Coronary artery (tissue), 2 donors: Measurements from ENCODE around the gene HOXD12.

ENCODE experiments used
- DNase-seq: peaks from one replicate; pipeline ENCODE4 v3.0.0-alpha.2; 2017; ENCODE audit warnings: low spot score
- H3K27ac ChIP-seq, 2 donors: fragments of 200-600 bp; sonication (generic); one replicate each; pipeline ENCODE4 v1.5.1; 2016 to 2019
- H3K4me3 ChIP-seq: fragments of 200-600 bp; sonication (generic); 2 replicates; pipeline ENCODE4 v1.5.1; 2016; ENCODE audit warnings: mild to moderate bottlenecking, moderate library complexity
- CTCF ChIP-seq: fragments of 200-600 bp; sonication (generic); IDR thresholded peaks from one replicate; pipeline ENCODE4 v1.5.1; 2019; ENCODE audit warnings: antibody characterized with exemption

Gene HOXD12

DNA sequence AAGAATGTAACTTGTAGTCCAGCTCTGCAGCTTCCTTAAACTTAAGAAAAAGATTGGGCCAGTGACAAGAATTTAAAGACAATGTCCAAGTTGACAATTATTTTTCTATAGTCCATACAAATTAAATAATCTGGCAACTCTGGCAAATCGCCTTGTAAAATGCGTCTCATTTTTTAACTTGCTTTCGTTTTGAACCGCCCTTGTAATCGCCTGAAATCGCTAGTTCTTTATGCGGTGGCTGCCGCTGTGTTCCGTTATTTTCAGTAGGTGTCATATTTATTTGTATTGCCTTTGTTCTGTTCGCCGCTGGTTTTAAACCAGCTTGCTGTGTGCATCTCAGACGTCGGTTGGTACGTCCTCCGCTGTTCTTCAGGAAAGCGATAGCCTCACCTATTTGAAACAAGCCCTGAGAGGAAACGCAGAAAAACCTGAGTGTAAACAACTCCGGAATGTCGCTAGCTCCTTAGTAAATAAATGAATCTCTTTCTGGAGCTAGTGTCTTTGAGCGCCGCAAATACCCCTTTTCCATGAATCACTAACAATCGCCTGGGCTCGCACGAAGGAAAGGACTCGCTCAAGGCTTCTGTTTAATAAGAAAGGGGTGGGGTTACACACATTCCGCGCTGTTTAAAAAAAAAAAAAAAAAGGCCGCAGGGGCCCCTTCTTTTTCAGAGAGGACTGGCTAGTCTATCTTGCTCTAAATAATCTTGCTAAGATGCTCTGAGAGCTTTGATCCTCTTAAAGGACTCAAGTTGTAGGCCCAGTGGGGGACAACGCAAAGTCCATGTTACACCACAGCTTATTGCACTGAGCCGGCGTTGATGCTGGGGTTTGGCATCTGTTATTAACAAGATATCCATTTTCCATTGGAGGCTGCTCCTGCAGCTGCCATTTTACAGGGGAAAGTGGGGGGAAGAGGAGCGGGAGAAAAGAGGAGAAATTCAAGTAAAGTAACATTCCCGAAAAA is 32.9 kb downstream of the HOXD12 start:
- no peak for DNase-seq
- TF ChIP-seq CTCF: no peak
- H3K4me3 ChIP-seq: peak overlapping the region; percentile 48
- no peak overlapping the region for H3K27ac ChIP-seq

DNA sequence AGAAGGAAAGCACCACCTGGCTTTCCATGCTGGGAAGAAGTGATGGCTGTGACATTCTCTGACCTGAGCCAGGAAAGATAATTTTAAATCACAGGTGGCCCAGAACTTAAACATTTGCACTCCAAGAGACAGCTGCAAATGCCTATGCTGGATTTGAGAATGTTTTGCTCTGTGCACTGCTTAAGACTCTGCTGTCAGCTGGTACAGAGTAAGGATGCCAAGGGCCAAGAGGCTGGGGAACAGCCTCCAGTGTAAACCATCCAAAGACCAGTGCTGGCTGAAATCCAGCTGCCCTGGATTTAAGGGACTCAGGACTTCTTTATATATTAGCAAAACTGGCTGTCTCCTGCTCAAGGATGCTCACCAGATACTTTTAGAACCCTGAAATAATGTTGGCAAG is 33.8 kb downstream of the HOXD12 start:
- Histone ChIP-seq H3K27ac (no peak overlapping the region), H3K4me3 (no peak overlapping the region)
- DNase-seq: no peak
- TF ChIP-seq CTCF: no peak

GRCh38 chr2:176134035-176134434 is 34.4 kb downstream of the HOXD12 start:
- no peak for DNase-seq
- TF ChIP-seq CTCF: no peak
- Histone ChIP-seq H3K4me3 (no peak overlapping the region), H3K27ac (peak overlapping the region in 1 of 2 donors; percentile 5)

DNA sequence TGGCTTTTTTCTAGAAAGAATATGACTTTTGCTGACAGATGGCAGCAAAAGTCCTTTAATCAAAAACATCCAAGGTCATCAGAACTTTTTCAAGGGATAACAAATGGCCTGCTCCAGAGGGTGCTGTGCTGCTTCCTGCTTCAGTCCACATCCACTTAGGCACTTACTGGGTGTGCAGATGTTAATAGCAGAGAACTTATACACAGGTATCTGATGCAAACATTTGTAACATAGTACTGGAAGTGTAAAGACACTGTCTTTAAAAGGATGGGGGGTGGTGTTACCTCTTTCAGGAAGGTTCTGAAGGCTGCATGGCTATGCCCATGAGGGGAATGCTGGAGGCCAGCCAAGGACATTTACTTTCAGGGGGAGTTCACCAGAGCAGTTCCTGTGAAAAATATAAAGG is 35.4 kb downstream of the HOXD12 start:
- H3K27ac ChIP-seq: peak overlapping the region in 1 of 2 donors; percentile 77
- no peak for DNase-seq
- TF ChIP-seq CTCF: no peak
- H3K4me3 ChIP-seq: no peak overlapping the region

GRCh38 chr2:176136374-176137251 is 37.0 kb downstream of the HOXD12 start:
- peak overlapping the region; percentile 76 for H3K4me3 ChIP-seq
- peak overlapping the region; percentile 2 to 77 for H3K27ac ChIP-seq
- TF ChIP-seq CTCF: no peak
- DNase-seq: no peak

GRCh38 chr2:176137252-176137580 is 37.6 kb downstream of the HOXD12 start:
- DNase-seq: no peak
- peak overlapping the region; percentile 76 for H3K4me3 ChIP-seq
- H3K27ac ChIP-seq: peak overlapping the region in 1 of 2 donors; percentile 77
- no peak for TF ChIP-seq CTCF
